Stimulated activated CD8-positive, alpha-beta memory T cell treated with anti-CD3 and anti-CD28 coated beads, Interleukin-4, amount 100 ng/mL, for 1 hour (primary cell): Measurements from ENCODE around the gene NOC4L.
"Not testable (repeated sequence)": the region's sequence is repeated elsewhere in the genome, so short reads cannot be mapped to it uniquely, and the experiment has no call there.

Source experiments
- DNase-seq, 2 donors: peaks; one replicate each; pipeline ENCODE4 v3.0.0-alpha.2; 2020; ENCODE audit warnings: low read depth in 2 of 2, low spot score in 1 of 2

NOC4L gene

GRCh38 chr12:132123970-132124765 is 20.1 kb upstream of the NOC4L start:
- DNase-seq, result no peak

GRCh38 chr12:132124766-132125425 is 19.4 kb upstream of the NOC4L start:
- no peak for DNase-seq

GRCh38 chr12:132125736-132126135 is 18.5 kb upstream of the NOC4L start:
- DNase-seq, result no peak

GRCh38 chr12:132127041-132127440 is 17.2 kb upstream of the NOC4L start:
- DNase-seq, result no peak

- DNase-seq, result no peak
Measured at GRCh38 chr12:132129007-132129406, 15.2 kb upstream of the NOC4L start.

- no peak for DNase-seq
Measured at GRCh38 chr12:132130690-132131089, 13.6 kb upstream of the NOC4L start.

- DNase-seq, result no peak
Measured at GRCh38 chr12:132131229-132131628, 13.0 kb upstream of the NOC4L start.

GRCh38 chr12:132131952-132132351 is 12.3 kb upstream of the NOC4L start:
- DNase-seq, result no peak

GRCh38 chr12:132132609-132133430 is 11.4 kb upstream of the NOC4L start:
- no peak for DNase-seq

- DNase-seq, result no peak
Measured at GRCh38 chr12:132133952-132134652, 10.2 kb upstream of the NOC4L start.

GRCh38 chr12:132134653-132135183 is 9.5 kb upstream of the NOC4L start:
- not testable (repeated sequence) for DNase-seq

- not testable (repeated sequence) for DNase-seq
Measured at GRCh38 chr12:132136226-132136625, 8.0 kb upstream of the NOC4L start.

GRCh38 chr12:132137483-132138125 is 6.7 kb upstream of the NOC4L start:
- DNase-seq, result no peak

- DNase-seq, result no peak
Measured at GRCh38 chr12:132138941-132139871, 5.1 kb upstream of the NOC4L start.

GRCh38 chr12:132139912-132140311 is 4.3 kb upstream of the NOC4L start:
- DNase-seq, result no peak

- no peak for DNase-seq
Measured at GRCh38 chr12:132140501-132140900, 3.8 kb upstream of the NOC4L start.

- no peak for DNase-seq
Measured at GRCh38 chr12:132140918-132141841, 3.1 kb upstream of the NOC4L start.

- no peak for DNase-seq
Measured at GRCh38 chr12:132141976-132142678, 2.1 kb upstream of the NOC4L start.
